Middle frontal gyrus (tissue), 1 donor: ENCODE measurements around the gene LTN1.

Source experiments
- DNase-seq: peaks from one replicate; pipeline ENCODE4 v3.0.0-alpha.2; 2015; ENCODE audit warnings: low spot score; ENCODE audit errors: extremely low spot score

Gene LTN1

GRCh38 chr21:28885853-28886177 is 106.9 kb downstream of the LTN1 start:
- DNase-seq: no peak

GRCh38 chr21:28884976-28885852 is 107.5 kb downstream of the LTN1 start:
- peak; percentile 89 for DNase-seq

GRCh38 chr21:28884481-28884880 is 108.2 kb downstream of the LTN1 start:
- DNase-seq: peak; percentile 12

- DNase-seq: no peak
Measured at GRCh38 chr21:28883931-28884330, 108.7 kb downstream of the LTN1 start.

- no peak for DNase-seq
Measured at GRCh38 chr21:28882345-28882744, 110.3 kb downstream of the LTN1 start.
